H1 (cell line): ENCODE measurements around the gene POLE2. TPM values are rescaled to one million over a fixed set of nuclear protein-coding genes. Genes with fewer than 3 reads are reported as not detected.

ENCODE experiments used
- BRCA1 ChIP-seq: IDR thresholded peaks from 2 replicates; pipeline ENCODE4 v1.6.1; 2012; ENCODE audit warnings: low read depth, low read length, improper control_type of control experiment
- KDM1A ChIP-seq: fragments of 200-600, 300-600 bp; sonication (generic); IDR thresholded peaks from 2 replicates; pipeline ENCODE4 v1.7.1; 2016; ENCODE audit warnings: mild to moderate bottlenecking, low read length, borderline replicate concordance
- NRF1 ChIP-seq: IDR thresholded peaks from 2 replicates; pipeline ENCODE4 v1.6.1; 2011; ENCODE audit warnings: mild to moderate bottlenecking, low read depth, low read length, improper control_type of control experiment
- SIRT6 ChIP-seq: IDR thresholded peaks from one replicate; pipeline ENCODE4 v1.7.1; 2012; ENCODE audit warnings: low read length, inconsistent platforms
- SP1 ChIP-seq: IDR thresholded peaks from 2 replicates; pipeline ENCODE4 v1.6.1; 2011; ENCODE audit warnings: low read depth, low read length
- SP2 ChIP-seq: IDR thresholded peaks from 2 replicates; pipeline ENCODE4 v1.6.1; 2012; ENCODE audit warnings: mild to moderate bottlenecking, low read length, inconsistent platforms
- TAF7 ChIP-seq: optimal IDR thresholded peaks from 2 replicates; pipeline ENCODE3; 2011; ENCODE audit warnings: low read depth, mild to moderate bottlenecking, inconsistent platforms, low read length, moderate library complexity, borderline replicate concordance
- TBP ChIP-seq: IDR thresholded peaks from 2 replicates; pipeline ENCODE4 v1.6.1; 2011; ENCODE audit warnings: low read depth, low read length, improper control_type of control experiment
- ZNF274 ChIP-seq: IDR thresholded peaks from 2 replicates; pipeline ENCODE4 v1.7.0; 2012; ENCODE audit warnings: low read length, borderline replicate concordance; ENCODE audit errors: extremely low read depth
- polyA plus RNA-seq, 7 experiments: library from polyadenylated mRNA; depleted of rRNA in 3 of 7; stranded (reverse) in 5 of 7; unstranded in 2 of 7; fragments of >200 nt in 5 of 7; fragments of 200-250 nt in 2 of 7; gene quantifications; 1 replicate in 5 of 7; 2 replicates in 1 of 7; 4 replicates in 1 of 7; pipeline versions ENCODE4 v1.2.1 to v1.2.3, GENCODE V29; 2011 to 2013; ENCODE audit warnings: missing spikeins in 2 of 7, mixed read lengths in 2 of 7
- total RNA-seq: library from RNA; stranded (reverse); fragmentation: NEBNext Ultra II Directional; extraction: Animal tissue kit (Norgen Biotek cat#: 25700); gene quantifications from 2 replicates; pipeline ENCODE4 v1.2.1, GENCODE V29; 2021

POLE2 gene
- total and polyA plus RNA-seq, 2 of the 8 experiments (the other 6 are each of a cell fraction or from before 2014, with no cell fraction given), result 31.2 to 41.7 TPM

DNA sequence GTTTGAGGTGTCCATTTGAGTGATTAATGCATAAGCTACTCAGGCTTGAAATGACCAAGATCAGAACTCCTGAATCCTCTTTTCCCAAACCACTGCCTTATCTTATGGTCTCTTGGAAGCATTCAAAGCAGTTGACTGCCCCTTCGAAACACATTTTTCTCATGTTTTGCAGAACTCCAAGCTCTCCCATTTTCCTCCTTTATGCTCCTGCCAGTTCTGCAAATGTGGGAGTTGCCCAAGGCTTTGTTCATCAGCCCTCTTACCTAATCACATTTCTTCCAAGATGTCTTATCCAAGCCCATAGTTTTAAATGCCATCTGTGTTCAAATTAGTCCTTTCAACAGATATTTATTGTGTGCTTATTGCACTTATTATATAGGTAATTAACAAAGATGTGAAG, 51.1 kb downstream of the POLE2 start (continued):
- no peak for TF ChIP-seq NRF1
- TF ChIP-seq BRCA1, result no peak
- TF ChIP-seq SP2, result no peak
- no peak for TF ChIP-seq ZNF274
- TF ChIP-seq KDM1A, result no peak
- TF ChIP-seq SIRT6, result no peak
- TF ChIP-seq TBP, result no peak
- no peak for TF ChIP-seq SP1
- no peak for TF ChIP-seq TAF7
